SK-N-SH (cell line): ENCODE measurements around the gene CLEC16A.

Source experiments
- CHD2 ChIP-seq: fragments of 150-350 bp; IDR thresholded peaks from 2 replicates; pipeline ENCODE4 v1.6.1; 2018; ENCODE audit warnings: low read length; ENCODE audit not compliant: partially characterized antibody
- CTCF ChIP-seq: fragments of 200-600 bp; sonication (generic); IDR thresholded peaks from 2 replicates; pipeline ENCODE4 v1.6.1; 2017; ENCODE audit warnings: antibody characterized with exemption, mild to moderate bottlenecking, moderate library complexity
- EP300 ChIP-seq, 2 experiments: IDR thresholded peaks; 2 replicates each; pipeline versions ENCODE4 v1.4.0 to v1.6.1; 2012; ENCODE audit warnings: borderline replicate concordance in 1 of 2, low read depth in 1 of 2, low read length in 1 of 2
- EZH2phosphoT487 ChIP-seq: fragments of 200-600 bp; sonication (generic); IDR thresholded peaks from 2 replicates; pipeline ENCODE4 v1.6.1; 2017; ENCODE audit warnings: low read depth, mixed run types, mild to moderate bottlenecking, antibody characterized with exemption, moderate library complexity, borderline replicate concordance
- GABPA ChIP-seq: IDR thresholded peaks from 2 replicates; pipeline ENCODE4 v1.4.0; 2012; ENCODE audit warnings: low read depth, mild to moderate bottlenecking
- MXI1 ChIP-seq: IDR thresholded peaks from 2 replicates; pipeline ENCODE4 v1.6.1; 2012; ENCODE audit warnings: mild to moderate bottlenecking, low read depth, low read length, improper control_type of control experiment
- POLR2AphosphoS5 ChIP-seq: IDR thresholded peaks from 2 replicates; pipeline ENCODE4 v1.6.1; 2012; ENCODE audit warnings: low read depth, low read length
- RAD21 ChIP-seq: IDR thresholded peaks from 2 replicates; pipeline ENCODE4 v1.6.1; 2012; ENCODE audit warnings: mild to moderate bottlenecking, low read length
- RCOR1 ChIP-seq: fragments of 150-350 bp; IDR thresholded peaks from 2 replicates; pipeline ENCODE4 v1.6.1; 2017; ENCODE audit warnings: antibody characterized with exemption, low read length
- REST ChIP-seq: IDR thresholded peaks from 2 replicates; pipeline ENCODE4 v1.6.1; 2012; ENCODE audit warnings: mild to moderate bottlenecking, low read depth, low read length, moderate library complexity
- RXRA ChIP-seq: IDR thresholded peaks from 2 replicates; pipeline ENCODE4 v1.4.0; 2012; ENCODE audit warnings: low read depth, mild to moderate bottlenecking, borderline replicate concordance
- TAF1 ChIP-seq: IDR thresholded peaks from 2 replicates; pipeline ENCODE4 v1.6.1; 2012; ENCODE audit warnings: low read depth, mild to moderate bottlenecking, low read length, moderate library complexity, borderline replicate concordance
- USF2 ChIP-seq: fragments of 150-350 bp; IDR thresholded peaks from 2 replicates; pipeline ENCODE4 v1.6.1; 2017; ENCODE audit warnings: antibody characterized with exemption, low read length, low read depth, borderline replicate concordance
- TF ChIP-seq, protein P1 (sequence below): IDR thresholded peaks from 2 replicates; pipeline ENCODE4 v1.4.0; 2012; ENCODE audit warnings: low read depth

DNA sequence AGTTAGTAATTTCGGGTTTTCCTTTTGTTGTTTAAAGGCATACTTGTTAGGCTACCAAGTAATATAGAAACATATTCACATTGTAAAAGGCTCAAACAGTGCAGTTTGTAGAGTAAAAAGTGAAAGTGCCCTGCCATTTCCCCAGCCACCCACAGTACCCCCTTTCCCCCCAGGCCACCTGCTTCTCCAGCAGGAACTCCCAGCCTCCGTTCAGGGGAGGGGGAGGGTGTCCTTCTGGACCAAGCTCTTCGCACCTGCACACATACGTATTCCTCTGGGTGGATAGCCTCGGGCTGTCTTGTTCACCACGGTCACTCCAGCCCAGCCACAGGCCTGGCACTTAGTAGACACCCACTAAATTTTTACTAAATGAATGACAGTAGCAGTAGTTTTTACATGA, 144.5 kb downstream of the CLEC16A start:
- TF ChIP-seq RAD21 (no peak), TAF1 (no peak), CTCF (no peak), CHD2 (no peak), RXRA (no peak), POLR2AphosphoS5 (no peak), EZH2phosphoT487 (no peak), REST (no peak), GABPA (no peak), USF2 (no peak), EP300 (IDR thresholded peaks at IDR 0.05; ENCODE audit: borderline replicate concordance in 1 of 2, low read depth in 1 of 2, low read length in 1 of 2) (no peak), MXI1 (no peak), RCOR1 (no peak)
- TF ChIP-seq, protein P1, sequence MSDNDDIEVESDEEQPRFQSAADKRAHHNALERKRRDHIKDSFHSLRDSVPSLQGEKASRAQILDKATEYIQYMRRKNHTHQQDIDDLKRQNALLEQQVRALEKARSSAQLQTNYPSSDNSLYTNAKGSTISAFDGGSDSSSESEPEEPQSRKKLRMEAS, result no peak
